CD14-positive monocyte (primary cell): ENCODE data around the gene CABLES2. TPM values are rescaled to one million over a fixed set of nuclear protein-coding genes. Genes with fewer than 3 reads are reported as not detected.

Source experiments
- DNase-seq, 3 donors: peaks; one replicate each; pipeline ENCODE4 v3.0.0-alpha.2; 2011 to 2022
- H2AFZ ChIP-seq: 2 replicates; pipeline ENCODE4 v1.6.0; 2012; ENCODE audit warnings: mild to moderate bottlenecking, low read depth, low read length, inconsistent platforms; ENCODE audit not compliant: insufficient read depth, poor library complexity, severe bottlenecking
- H3K27ac ChIP-seq, 2 donors: 1 replicate in 1 of 2; 2 replicates in 1 of 2; pipeline ENCODE4 v1.5.1; 2012 to 2013; ENCODE audit warnings: low read length in 2 of 2, control low read depth in 1 of 2, inconsistent platforms in 1 of 2, low read depth in 1 of 2, mild to moderate bottlenecking in 1 of 2
- H3K27me3 ChIP-seq, 2 donors: one replicate each; pipeline versions ENCODE4 v1.6.0 to v1.6.1; 2011 to 2013; ENCODE audit warnings: low read length in 2 of 2; ENCODE audit not compliant: control insufficient read depth in 2 of 2, insufficient read depth in 2 of 2
- H3K36me3 ChIP-seq, 2 donors: replicated peaks in 1 of 2; 1 replicate in 1 of 2; 2 replicates in 1 of 2; pipeline versions ENCODE4 v1.5.1 to v1.6.1; 2012 to 2013; ENCODE audit warnings: low read length in 2 of 2, control low read depth in 1 of 2, inconsistent platforms in 1 of 2, mild to moderate bottlenecking in 1 of 2; ENCODE audit not compliant: insufficient read depth in 2 of 2, control insufficient read depth in 1 of 2
- H3K4me1 ChIP-seq, 2 donors: 1 replicate in 1 of 2; 2 replicates in 1 of 2; pipeline versions ENCODE4 v1.5.1 to v1.6.1; 2012 to 2013; ENCODE audit warnings: low read length in 2 of 2, control low read depth in 1 of 2, inconsistent platforms in 1 of 2, mild to moderate bottlenecking in 1 of 2, moderate library complexity in 1 of 2; ENCODE audit not compliant: insufficient read depth in 2 of 2, control insufficient read depth in 1 of 2
- H3K4me2 ChIP-seq: replicated peaks from 2 replicates; pipeline ENCODE3; 2012; ENCODE audit warnings: low read length, moderate library complexity, mild to moderate bottlenecking; ENCODE audit not compliant: poor library complexity, severe bottlenecking; ENCODE audit errors: extremely low read depth
- H3K4me3 ChIP-seq, 3 experiments: fragments of 200-600 bp in 1 of 3; sonication (generic) in 1 of 3; replicated peaks in 1 of 3; 1 replicate in 2 of 3; 2 replicates in 1 of 3; pipeline ENCODE4 v1.5.1; 2011 to 2013; ENCODE audit warnings: low read length in 3 of 3, mild to moderate bottlenecking in 3 of 3, control low read depth in 2 of 3, low read depth in 2 of 3, inconsistent platforms in 1 of 3, moderate library complexity in 1 of 3
- H3K79me2 ChIP-seq: 2 replicates; pipeline ENCODE4 v1.6.0; 2012; ENCODE audit warnings: mild to moderate bottlenecking, control low read depth, inconsistent platforms, low read length, moderate library complexity; ENCODE audit not compliant: insufficient read depth
- H3K9ac ChIP-seq: 2 replicates; pipeline ENCODE4 v1.6.0; 2017; ENCODE audit warnings: low read length, mild to moderate bottlenecking; ENCODE audit not compliant: insufficient read depth, poor library complexity, severe bottlenecking
- H3K9me3 ChIP-seq, 2 donors: replicated peaks in 1 of 2; 1 replicate in 1 of 2; 2 replicates in 1 of 2; pipeline versions ENCODE4 v1.5.1 to v1.6.1; 2012 to 2013; ENCODE audit warnings: low read length in 2 of 2, control low read depth in 1 of 2; ENCODE audit not compliant: control insufficient read depth in 1 of 2, insufficient read depth in 1 of 2
- H4K20me1 ChIP-seq: 2 replicates; pipeline ENCODE4 v1.6.0; 2012; ENCODE audit warnings: mild to moderate bottlenecking, low read length, control low read depth, moderate library complexity; ENCODE audit not compliant: insufficient read depth
- H3K27ac Mint-ChIP-seq, 7 donors: one replicate each; pipeline ENCODE4 v1.8.0; 2020; ENCODE audit warnings: mild to moderate bottlenecking in 7 of 7, mixed read lengths in 7 of 7, moderate library complexity in 6 of 7, inconsistent platforms in 2 of 7
- H3K27me3 Mint-ChIP-seq, 3 donors: one replicate each; pipeline ENCODE4 v1.8.0; 2021 to 2022; ENCODE audit warnings: low read depth in 3 of 3, mild to moderate bottlenecking in 3 of 3, mixed read lengths in 3 of 3, moderate library complexity in 3 of 3, inconsistent platforms in 1 of 3
- H3K36me3 Mint-ChIP-seq, 2 donors: one replicate each; pipeline ENCODE4 v1.8.0; 2020; ENCODE audit warnings: mixed read lengths in 2 of 2, inconsistent platforms in 1 of 2, mild to moderate bottlenecking in 1 of 2
- H3K4me1 Mint-ChIP-seq: one replicate; pipeline ENCODE4 v1.8.0; 2020; ENCODE audit warnings: mild to moderate bottlenecking, mixed read lengths
- H3K4me3 Mint-ChIP-seq, 2 donors: one replicate each; pipeline ENCODE4 v1.8.0; 2020; ENCODE audit warnings: mild to moderate bottlenecking in 2 of 2, mixed read lengths in 2 of 2, moderate library complexity in 1 of 2
- H3K9me3 Mint-ChIP-seq, 7 donors: one replicate each; pipeline ENCODE4 v1.8.0; 2020 to 2022; ENCODE audit warnings: mixed read lengths in 7 of 7, mild to moderate bottlenecking in 6 of 7, moderate library complexity in 6 of 7, inconsistent platforms in 2 of 7
- WGBS: methylation state at CpG from one replicate; pipeline ENCODE4 v1.1.5; 2013; ENCODE audit warnings: missing lambda C conversion rate; ENCODE audit not compliant: insufficient coverage; 5-methylcytosine and 5-hydroxymethylcytosine counted together
- intact Hi-C, 2 donors: fragments of 100-400 bp; cut with micrococcal nuclease; formaldehyde crosslinking; loops; one replicate each; pipeline versions ENCODE4 v1.15.0 to v1.15.1; 2023
- polyA plus RNA-seq, 3 donors: library from polyadenylated mRNA; depleted of rRNA in 1 of 3; unstranded in 2 of 3; stranded (reverse) in 1 of 3; fragments of 300-500 nt in 2 of 3; fragments of >200 nt in 1 of 3; fragmentation: Illumina TruSeq in 2 of 3; gene quantifications; 1 replicate in 2 of 3; 2 replicates in 1 of 3; pipeline ENCODE4 v1.2.3, GENCODE V29; 2012 to 2021
- TF ChIP-seq, protein P1 (sequence below): fragments of 200-600 bp; IDR thresholded peaks from one replicate; pipeline ENCODE4 v1.8.0; 2022; ENCODE audit warnings: antibody characterized with exemption, mild to moderate bottlenecking

The CABLES2 gene
- polyA plus RNA-seq, 3 donors = 0.60 to 4.0 (median 0.61) TPM

DNA sequence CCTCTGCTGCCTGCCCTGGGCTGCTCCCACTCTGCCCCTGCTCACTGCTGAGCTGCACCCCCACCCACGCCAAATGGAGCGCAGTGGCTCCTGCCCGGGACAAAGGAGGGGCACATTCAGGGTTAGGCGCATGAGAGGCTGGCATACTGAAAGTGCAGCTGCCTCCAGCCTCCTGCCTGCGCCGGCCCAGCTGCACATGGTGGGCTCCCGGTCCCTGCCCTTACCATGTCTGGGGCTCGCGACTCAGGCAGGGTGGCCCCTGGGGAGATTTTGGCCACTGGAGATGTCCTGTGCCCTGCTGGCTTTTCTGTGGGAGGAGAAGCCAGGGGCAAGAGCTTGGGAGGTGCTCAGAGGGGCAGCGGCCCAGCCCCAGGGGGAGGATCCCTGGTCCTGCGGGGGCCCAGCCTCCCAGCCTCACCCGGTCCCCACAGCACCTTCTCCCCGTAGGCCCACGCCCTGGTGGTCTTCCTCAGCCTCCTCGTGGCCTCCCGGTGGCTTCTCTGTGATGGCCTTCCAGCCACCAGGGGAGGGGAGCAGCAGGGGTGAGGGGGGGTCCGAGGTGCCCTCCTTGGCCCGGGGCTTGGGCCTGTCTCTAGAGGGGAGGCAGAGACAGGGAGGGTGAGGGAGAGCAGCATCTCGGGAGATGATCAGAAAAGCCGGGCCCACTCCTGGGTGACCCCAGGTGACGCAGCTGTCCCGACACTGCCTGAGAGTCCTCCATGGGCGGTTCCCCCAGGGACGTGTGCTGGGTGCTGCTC is 8.4 kb upstream of the CABLES2 start:
- H3K9me3 ChIP-seq = no peaks in the 10 kb centered on the region
- no peaks in the 10 kb centered on the region for H3K4me1 Mint-ChIP-seq
- WGBS = 84% methylated on average over 18 of the region's 24 CpGs
- H3K27me3 ChIP-seq = peaks cover 0 to 1% of the 10 kb centered on the region in 2 donors
- H3K27ac Mint-ChIP-seq = no peak overlapping the region
- H3K36me3 ChIP-seq = no peaks in the 10 kb centered on the region
- no peak overlapping the region for H2AFZ ChIP-seq
- TF ChIP-seq, protein P1, sequence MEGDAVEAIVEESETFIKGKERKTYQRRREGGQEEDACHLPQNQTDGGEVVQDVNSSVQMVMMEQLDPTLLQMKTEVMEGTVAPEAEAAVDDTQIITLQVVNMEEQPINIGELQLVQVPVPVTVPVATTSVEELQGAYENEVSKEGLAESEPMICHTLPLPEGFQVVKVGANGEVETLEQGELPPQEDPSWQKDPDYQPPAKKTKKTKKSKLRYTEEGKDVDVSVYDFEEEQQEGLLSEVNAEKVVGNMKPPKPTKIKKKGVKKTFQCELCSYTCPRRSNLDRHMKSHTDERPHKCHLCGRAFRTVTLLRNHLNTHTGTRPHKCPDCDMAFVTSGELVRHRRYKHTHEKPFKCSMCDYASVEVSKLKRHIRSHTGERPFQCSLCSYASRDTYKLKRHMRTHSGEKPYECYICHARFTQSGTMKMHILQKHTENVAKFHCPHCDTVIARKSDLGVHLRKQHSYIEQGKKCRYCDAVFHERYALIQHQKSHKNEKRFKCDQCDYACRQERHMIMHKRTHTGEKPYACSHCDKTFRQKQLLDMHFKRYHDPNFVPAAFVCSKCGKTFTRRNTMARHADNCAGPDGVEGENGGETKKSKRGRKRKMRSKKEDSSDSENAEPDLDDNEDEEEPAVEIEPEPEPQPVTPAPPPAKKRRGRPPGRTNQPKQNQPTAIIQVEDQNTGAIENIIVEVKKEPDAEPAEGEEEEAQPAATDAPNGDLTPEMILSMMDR = no peak
- peaks cover 0 to 9% (median 4%) of the 10 kb centered on the region in 3 donors for H3K27me3 Mint-ChIP-seq
- no peak overlapping the region for H3K4me3 Mint-ChIP-seq
- intact Hi-C loops = no loop called here
- H3K9ac ChIP-seq = no peak overlapping the region
- H3K27ac ChIP-seq = no peak overlapping the region
- peaks cover 0 to under 1% of the 10 kb centered on the region in 2 donors for H3K4me1 ChIP-seq
- H4K20me1 ChIP-seq = no peaks in the 10 kb centered on the region
- H3K4me2 ChIP-seq = no peak overlapping the region
- no peaks in the 10 kb centered on the region for H3K9me3 Mint-ChIP-seq
- no peak for DNase-seq
- no peaks in the 10 kb centered on the region for H3K79me2 ChIP-seq
- H3K36me3 Mint-ChIP-seq = no peaks in the 10 kb centered on the region
- no peak overlapping the region for H3K4me3 ChIP-seq

DNA sequence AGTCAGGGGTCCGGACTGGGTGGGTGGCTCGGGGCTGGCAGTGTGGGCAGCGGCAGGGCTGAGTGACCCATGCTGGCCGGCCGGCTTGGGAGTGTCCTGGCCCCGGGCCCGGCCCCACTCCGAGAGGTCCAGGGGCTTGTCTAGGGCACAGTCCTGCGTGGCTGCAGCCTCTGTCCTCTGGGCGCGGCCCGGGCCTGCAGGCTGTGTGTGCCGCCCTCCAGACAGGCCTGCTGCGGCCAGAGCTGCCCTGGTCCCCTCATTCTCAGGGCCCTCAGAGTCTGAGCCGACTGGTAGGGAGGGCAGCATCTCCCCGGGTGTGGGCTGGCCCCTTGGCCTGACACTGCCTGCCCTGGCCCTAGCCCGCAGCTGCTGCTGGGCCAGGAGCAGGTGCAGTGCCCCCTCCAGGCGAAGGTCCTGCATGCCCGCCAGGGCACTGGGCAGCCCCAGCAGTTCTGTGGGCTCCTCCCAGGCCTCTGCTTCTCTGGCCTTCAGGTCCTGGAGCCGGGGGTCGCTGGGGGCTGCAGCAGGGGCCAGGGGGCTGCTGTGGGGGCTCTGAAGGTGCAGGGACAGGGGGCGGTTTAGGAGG is 6.9 kb upstream of the CABLES2 start:
- Mint-ChIP-seq H3K4me1 (peaks cover 10% of the 10 kb centered on the region), H3K36me3 (no peaks in the 10 kb centered on the region), H3K9me3 (no peaks in the 10 kb centered on the region), H3K4me3 (no peak overlapping the region), H3K27ac (no peak overlapping the region), H3K27me3 (peaks cover 8 to 18% (median 9%) of the 10 kb centered on the region in 3 donors)
- WGBS = 93% methylated on average over 19 of the region's 22 CpGs
- Histone ChIP-seq H3K9ac (no peak overlapping the region), H3K36me3 (no peaks in the 10 kb centered on the region), H3K4me1 (peaks cover 5 to 8% of the 10 kb centered on the region in 2 donors), H2AFZ (no peak overlapping the region), H3K4me3 (no peak overlapping the region), H3K27ac (no peak overlapping the region), H3K4me2 (no peak overlapping the region), H3K9me3 (no peaks in the 10 kb centered on the region), H4K20me1 (no peaks in the 10 kb centered on the region), H3K79me2 (no peaks in the 10 kb centered on the region), H3K27me3 (peaks cover 0 to 3% of the 10 kb centered on the region in 2 donors)
- intact Hi-C loops = no loop called here
- TF ChIP-seq, protein P1 = no peak
- DNase-seq = no peak
